Femur (tissue), 1 donor: ENCODE measurements around the gene CLIP3.
"Not testable (repeated sequence)": the region's sequence is repeated elsewhere in the genome, so short reads cannot be mapped to it uniquely, and the experiment has no call there.

Experiments used
- DNase-seq: peaks from one replicate; pipeline ENCODE4 v3.0.0-alpha.2; 2017

CLIP3 gene

GRCh38 chr19:36006955-36007354, 25.7 kb downstream of the CLIP3 start:
- DNase-seq, result no peak

DNA sequence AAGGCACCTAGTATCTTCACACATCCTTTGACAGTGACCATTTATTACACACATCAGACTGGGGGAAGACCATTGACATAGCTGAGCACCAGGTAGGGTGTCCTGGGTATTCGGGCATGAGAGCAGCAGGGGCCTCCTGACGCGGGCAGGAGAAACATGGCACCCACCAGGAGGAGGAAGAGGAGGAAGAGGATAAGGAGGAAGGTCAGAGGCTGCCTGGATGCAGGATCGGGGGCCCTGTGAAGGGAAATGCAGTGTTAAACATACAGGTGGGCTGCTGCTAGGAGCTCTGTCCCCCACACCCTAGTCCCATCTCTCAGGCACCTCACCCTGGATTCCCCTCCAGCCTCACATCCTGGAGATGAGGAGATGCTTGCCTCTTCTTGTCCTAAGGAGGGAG, 29.4 kb downstream of the CLIP3 start:
- no peak for DNase-seq

DNA sequence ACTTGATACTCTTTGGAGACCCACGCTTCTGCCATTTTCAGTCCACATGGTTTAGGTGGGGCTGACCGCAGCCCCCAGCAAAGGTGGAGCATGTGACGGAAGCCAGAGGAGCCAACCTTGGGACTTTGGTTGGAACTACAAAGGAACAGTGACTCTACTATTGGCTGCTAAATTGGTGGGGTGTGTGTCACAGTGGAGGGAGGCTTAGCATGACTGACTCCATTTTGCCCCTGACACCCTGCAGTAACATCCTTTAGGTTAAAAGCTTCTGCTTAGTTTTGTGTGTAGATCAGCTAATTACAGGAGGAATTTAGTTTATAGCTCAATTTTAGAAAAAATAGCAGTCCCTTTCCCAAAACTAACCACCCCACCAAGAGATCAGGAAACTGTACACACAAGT, 31.1 kb downstream of the CLIP3 start:
- no peak for DNase-seq

DNA sequence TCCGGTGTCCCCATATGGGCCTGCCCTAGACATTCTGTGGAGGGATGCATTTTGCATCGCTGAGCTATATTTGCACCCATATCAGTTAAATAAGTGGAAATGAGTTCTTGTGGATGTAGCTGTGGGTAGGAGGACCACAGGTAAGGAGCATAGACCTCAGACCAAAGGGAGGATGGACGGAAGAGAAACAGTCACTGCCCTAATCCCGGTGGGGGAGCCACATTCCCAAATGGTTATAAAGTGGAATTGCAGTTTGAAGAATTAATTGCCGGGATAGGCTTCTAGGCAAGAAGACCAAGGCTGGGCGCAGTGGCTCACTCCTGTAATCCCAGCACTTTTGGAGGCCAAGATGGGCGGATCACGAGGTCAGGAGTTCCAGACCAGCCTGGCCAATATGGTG, 35.9 kb downstream of the CLIP3 start:
- DNase-seq, result no peak

GRCh38 chr19:35995048-35995993, 37.4 kb downstream of the CLIP3 start, which contains the start of gene SDHAF1:
TSS of gene SDHAF1 (plus strand) at chr19:35995188. CDS start at chr19:35995275, 87 bp downstream.
- peak; percentile 97 for DNase-seq

DNA sequence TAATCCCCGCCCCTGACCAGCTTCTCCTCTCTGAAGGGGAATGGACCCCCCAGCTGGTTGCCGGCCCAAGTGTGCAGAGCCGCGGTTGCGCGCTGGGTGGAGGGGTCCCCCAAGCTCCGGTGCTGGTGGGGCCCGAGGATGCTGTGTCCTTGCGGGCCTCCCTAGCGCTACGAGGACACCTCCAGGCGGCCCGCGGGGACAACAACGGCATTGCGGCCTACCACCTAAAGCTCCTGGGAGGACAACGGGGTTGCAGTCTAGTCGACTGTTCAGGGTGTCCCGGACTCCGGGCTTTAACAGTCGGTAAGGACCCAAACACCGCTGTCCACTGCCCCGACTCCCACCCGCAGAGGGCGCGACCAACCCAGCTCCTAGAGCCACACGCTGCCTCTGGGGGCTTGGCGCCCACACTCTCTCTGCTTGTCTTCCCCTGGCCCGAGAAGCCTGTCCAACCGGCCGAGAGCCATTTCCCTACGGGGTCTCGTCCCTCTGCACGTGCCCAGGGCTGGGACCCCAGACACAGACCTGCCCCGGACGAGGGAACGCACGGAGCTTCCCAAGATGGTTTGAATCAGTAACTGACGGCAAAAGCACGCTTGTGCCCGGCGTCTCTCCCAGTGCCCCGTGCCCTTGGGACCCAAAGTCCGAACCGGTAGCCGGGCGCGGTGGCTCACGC, 38.6 kb downstream of the CLIP3 start:
- no peak for DNase-seq

GRCh38 chr19:35992907-35993765, 39.5 kb downstream of the CLIP3 start:
- no peak for DNase-seq

- no peak for DNase-seq
Observed at GRCh38 chr19:35991731-35992450, 40.8 kb downstream of the CLIP3 start.

GRCh38 chr19:35990771-35991730, 41.6 kb downstream of the CLIP3 start:
- DNase-seq, result no peak

GRCh38 chr19:35990156-35990555, 42.5 kb downstream of the CLIP3 start:
- DNase-seq, result no peak

- no peak for DNase-seq
Observed at GRCh38 chr19:35988824-35989223, 43.8 kb downstream of the CLIP3 start.

- no peak for DNase-seq
Observed at GRCh38 chr19:35987571-35987896, 45.1 kb downstream of the CLIP3 start.

- DNase-seq, result no peak
Observed at GRCh38 chr19:35986664-35987570, 45.8 kb downstream of the CLIP3 start.

GRCh38 chr19:35986111-35986510, 46.6 kb downstream of the CLIP3 start:
- DNase-seq, result no peak

GRCh38 chr19:35983177-35983576, 49.5 kb downstream of the CLIP3 start:
- DNase-seq, result no peak

- DNase-seq, result not testable (repeated sequence)
Observed at GRCh38 chr19:35980997-35981396, 51.7 kb downstream of the CLIP3 start.

DNA sequence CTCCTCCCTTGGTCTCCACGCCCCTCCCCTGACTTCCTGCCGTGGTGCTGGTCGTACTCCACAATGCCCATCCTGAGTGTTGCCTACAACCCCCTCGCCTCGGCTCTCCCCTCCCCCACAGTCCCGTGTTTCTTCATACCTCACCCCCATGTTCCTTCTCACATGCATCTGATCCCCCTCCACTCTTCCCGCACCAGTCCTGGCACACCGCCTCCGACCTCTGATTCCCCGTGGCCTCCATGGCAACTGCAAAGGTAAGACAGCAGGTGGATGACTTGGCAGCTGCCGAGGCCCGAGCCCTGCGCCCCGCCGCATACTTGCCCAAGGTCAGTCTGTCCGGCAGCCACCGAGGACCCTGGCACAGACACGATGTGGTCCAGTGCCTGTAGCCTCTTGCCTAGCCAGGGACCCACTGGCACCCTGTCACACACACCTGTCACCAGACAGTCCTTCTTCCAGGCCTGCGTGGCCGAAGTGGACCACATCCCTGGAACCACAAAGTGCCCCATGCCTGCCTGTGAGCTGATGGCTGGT, 53.8 kb downstream of the CLIP3 start:
- no peak for DNase-seq

- no peak for DNase-seq
Observed at GRCh38 chr19:35978271-35978670, 54.4 kb downstream of the CLIP3 start.

DNA sequence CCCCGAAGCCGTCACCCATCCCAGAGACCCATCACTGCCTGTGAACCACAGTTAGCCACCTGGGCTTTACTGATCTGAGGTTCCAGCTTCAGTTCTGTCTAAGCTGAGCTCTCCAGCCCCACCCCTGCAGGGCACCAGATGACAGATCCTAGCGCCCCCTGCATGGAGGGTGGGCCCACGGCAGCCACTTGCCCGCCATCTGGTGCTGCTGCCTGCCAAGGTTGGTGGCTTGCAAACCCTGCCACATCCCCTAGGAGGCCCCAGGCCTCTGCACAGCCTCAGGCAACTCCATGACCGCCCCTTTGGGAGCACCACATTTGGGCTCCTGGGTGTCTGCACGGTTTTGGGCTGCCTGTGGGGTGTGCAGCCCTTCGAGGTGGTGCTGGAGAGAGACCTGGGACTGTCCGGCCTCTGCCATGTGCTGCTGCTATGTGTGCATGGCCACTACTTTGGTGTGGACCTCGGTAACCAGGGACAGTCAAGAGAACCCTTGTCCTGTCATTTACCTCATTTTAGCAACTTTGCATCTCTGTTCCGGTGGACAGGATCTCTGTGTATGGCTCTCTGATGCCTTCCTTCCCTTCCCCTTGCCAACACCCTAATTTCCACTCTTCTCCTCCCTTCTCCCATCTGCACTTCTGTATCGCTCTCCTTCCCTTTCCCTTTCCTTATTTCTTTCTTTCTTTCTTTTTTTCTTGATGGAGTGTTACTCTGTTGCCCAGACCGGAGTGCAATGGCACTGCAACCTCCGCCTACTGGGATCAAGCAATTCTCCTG, 55.0 kb downstream of the CLIP3 start:
- no peak for DNase-seq
